Thoracic aorta (tissue), 2 donors: ENCODE results near the gene PPA1. TPM values are rescaled to one million over a fixed set of nuclear protein-coding genes. Genes with fewer than 3 reads are reported as not detected.

Experiments
- ATAC-seq: fragments of 150-250 bp; one replicate; pipeline ENCODE4 v1.8.0; 2017; ENCODE audit warnings: low read depth; ENCODE audit not compliant: insufficient number of reproducible peaks, low FRiP score
- DNase-seq: peaks from one replicate; pipeline ENCODE4 v3.0.0-alpha.2; 2020; ENCODE audit warnings: low spot score
- H3K27ac ChIP-seq, 2 donors: fragments of 200-600 bp; sonication (generic); 1 replicate in 1 of 2; 2 replicates in 1 of 2; pipeline ENCODE4 v1.5.1; 2016; ENCODE audit warnings: mild to moderate bottlenecking in 2 of 2, moderate library complexity in 2 of 2
- H3K27me3 ChIP-seq: fragments of 200-600 bp; sonication (generic); replicated peaks from 2 replicates; pipeline ENCODE4 v1.6.0; 2016; ENCODE audit warnings: mild to moderate bottlenecking; ENCODE audit not compliant: insufficient read depth
- H3K36me3 ChIP-seq: fragments of 200-600 bp; sonication (generic); one replicate; pipeline ENCODE4 v1.5.1; 2016
- H3K4me1 ChIP-seq, 2 donors: fragments of 200-600 bp; sonication (generic); 1 replicate in 1 of 2; 2 replicates in 1 of 2; pipeline versions ENCODE4 v1.5.1 to v1.6.0; 2016; ENCODE audit warnings: low read depth in 2 of 2, mild to moderate bottlenecking in 1 of 2; ENCODE audit not compliant: control insufficient read depth in 1 of 2
- H3K4me3 ChIP-seq: fragments of 200-600 bp; sonication (generic); 2 replicates; pipeline ENCODE4 v1.5.1; 2016; ENCODE audit warnings: mild to moderate bottlenecking
- H3K9me3 ChIP-seq: fragments of 200-600 bp; sonication (generic); 2 replicates; pipeline ENCODE4 v1.5.1; 2016
- total RNA-seq, 2 donors: library from RNA; depleted of rRNA; stranded (reverse); fragments of >200 nt; gene quantifications; one replicate each; pipeline versions ENCODE4 v1.1.0 to v1.2.3, GENCODE V29; 2016
- TF ChIP-seq, protein P1 (sequence below): fragments of 200-600 bp; sonication (generic); IDR thresholded peaks from one replicate; pipeline ENCODE4 v1.5.1; 2019; ENCODE audit warnings: antibody characterized with exemption

Gene PPA1
- total RNA-seq, 2 donors from 2014 or later: 55.9 to 76.1 TPM

GRCh38 chr10:70272925-70273316 is 39.7 kb upstream of the PPA1 start:
- ATAC-seq (no peak), DNase-seq (no peak)
- Histone ChIP-seq H3K4me1 (no peaks in the 10 kb centered on the region), H3K9me3 (no peaks in the 10 kb centered on the region), H3K27ac (no peak overlapping the region), H3K27me3 (no peaks in the 10 kb centered on the region), H3K4me3 (no peak overlapping the region), H3K36me3 (no peaks in the 10 kb centered on the region)
- TF ChIP-seq, protein P1, sequence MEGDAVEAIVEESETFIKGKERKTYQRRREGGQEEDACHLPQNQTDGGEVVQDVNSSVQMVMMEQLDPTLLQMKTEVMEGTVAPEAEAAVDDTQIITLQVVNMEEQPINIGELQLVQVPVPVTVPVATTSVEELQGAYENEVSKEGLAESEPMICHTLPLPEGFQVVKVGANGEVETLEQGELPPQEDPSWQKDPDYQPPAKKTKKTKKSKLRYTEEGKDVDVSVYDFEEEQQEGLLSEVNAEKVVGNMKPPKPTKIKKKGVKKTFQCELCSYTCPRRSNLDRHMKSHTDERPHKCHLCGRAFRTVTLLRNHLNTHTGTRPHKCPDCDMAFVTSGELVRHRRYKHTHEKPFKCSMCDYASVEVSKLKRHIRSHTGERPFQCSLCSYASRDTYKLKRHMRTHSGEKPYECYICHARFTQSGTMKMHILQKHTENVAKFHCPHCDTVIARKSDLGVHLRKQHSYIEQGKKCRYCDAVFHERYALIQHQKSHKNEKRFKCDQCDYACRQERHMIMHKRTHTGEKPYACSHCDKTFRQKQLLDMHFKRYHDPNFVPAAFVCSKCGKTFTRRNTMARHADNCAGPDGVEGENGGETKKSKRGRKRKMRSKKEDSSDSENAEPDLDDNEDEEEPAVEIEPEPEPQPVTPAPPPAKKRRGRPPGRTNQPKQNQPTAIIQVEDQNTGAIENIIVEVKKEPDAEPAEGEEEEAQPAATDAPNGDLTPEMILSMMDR: peak; percentile 45

- no peaks in the 10 kb centered on the region for H3K9me3 ChIP-seq
- no peak overlapping the region for H3K27ac ChIP-seq
- no peak for DNase-seq
- no peak for ATAC-seq
- TF ChIP-seq, protein P1: no peak
- H3K36me3 ChIP-seq: no peaks in the 10 kb centered on the region
- no peak overlapping the region for H3K4me3 ChIP-seq
- no peaks in the 10 kb centered on the region for H3K27me3 ChIP-seq
- H3K4me1 ChIP-seq: no peaks in the 10 kb centered on the region
Measured at GRCh38 chr10:70271996-70272924, 39.0 kb upstream of the PPA1 start.

GRCh38 chr10:70270952-70271351 is 37.7 kb upstream of the PPA1 start:
- Histone ChIP-seq H3K4me1 (no peaks in the 10 kb centered on the region), H3K27ac (no peak overlapping the region), H3K27me3 (no peaks in the 10 kb centered on the region), H3K4me3 (no peak overlapping the region), H3K9me3 (no peaks in the 10 kb centered on the region), H3K36me3 (no peaks in the 10 kb centered on the region)
- DNase-seq: no peak
- ATAC-seq: no peak
- TF ChIP-seq, protein P1: no peak

DNA sequence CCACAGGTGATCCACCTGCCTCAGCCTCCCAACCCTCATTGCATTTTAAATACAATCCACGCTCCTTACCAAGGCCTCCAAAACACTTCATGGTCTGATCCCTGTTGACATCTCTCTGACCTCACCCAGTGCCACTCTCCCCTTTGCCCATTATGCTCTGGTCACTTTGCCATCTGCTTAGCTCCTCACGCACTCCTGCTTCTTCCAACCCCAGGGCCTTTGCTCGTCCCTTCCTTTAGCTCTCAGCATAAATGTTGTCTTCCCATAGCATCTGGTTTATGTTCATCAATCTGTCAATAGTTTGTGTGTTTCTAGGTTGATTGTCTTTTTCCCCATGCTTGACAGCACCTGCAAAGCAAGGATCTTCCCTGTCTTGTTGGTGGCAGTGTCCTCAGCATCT is 36.5 kb upstream of the PPA1 start:
- Histone ChIP-seq H3K36me3 (no peaks in the 10 kb centered on the region), H3K4me1 (no peaks in the 10 kb centered on the region), H3K9me3 (no peaks in the 10 kb centered on the region), H3K27ac (no peak overlapping the region), H3K4me3 (no peak overlapping the region), H3K27me3 (no peaks in the 10 kb centered on the region)
- ATAC-seq (no peak), DNase-seq (no peak)
- TF ChIP-seq, protein P1: no peak

GRCh38 chr10:70268376-70268775 is 35.1 kb upstream of the PPA1 start:
- Histone ChIP-seq H3K27ac (no peak overlapping the region), H3K36me3 (no peaks in the 10 kb centered on the region), H3K9me3 (no peaks in the 10 kb centered on the region), H3K27me3 (no peaks in the 10 kb centered on the region), H3K4me3 (no peak overlapping the region), H3K4me1 (no peaks in the 10 kb centered on the region)
- DNase-seq (no peak), ATAC-seq (no peak)
- TF ChIP-seq, protein P1: no peak
